T1000 (cell line): ENCODE data around the gene PISD.

Source experiments
- DNase-seq: peaks from one replicate; lab custom pipeline; 2025; ENCODE audit warnings: mixed read lengths; lab: John Stamatoyannopoulos, UW

Gene PISD

DNA sequence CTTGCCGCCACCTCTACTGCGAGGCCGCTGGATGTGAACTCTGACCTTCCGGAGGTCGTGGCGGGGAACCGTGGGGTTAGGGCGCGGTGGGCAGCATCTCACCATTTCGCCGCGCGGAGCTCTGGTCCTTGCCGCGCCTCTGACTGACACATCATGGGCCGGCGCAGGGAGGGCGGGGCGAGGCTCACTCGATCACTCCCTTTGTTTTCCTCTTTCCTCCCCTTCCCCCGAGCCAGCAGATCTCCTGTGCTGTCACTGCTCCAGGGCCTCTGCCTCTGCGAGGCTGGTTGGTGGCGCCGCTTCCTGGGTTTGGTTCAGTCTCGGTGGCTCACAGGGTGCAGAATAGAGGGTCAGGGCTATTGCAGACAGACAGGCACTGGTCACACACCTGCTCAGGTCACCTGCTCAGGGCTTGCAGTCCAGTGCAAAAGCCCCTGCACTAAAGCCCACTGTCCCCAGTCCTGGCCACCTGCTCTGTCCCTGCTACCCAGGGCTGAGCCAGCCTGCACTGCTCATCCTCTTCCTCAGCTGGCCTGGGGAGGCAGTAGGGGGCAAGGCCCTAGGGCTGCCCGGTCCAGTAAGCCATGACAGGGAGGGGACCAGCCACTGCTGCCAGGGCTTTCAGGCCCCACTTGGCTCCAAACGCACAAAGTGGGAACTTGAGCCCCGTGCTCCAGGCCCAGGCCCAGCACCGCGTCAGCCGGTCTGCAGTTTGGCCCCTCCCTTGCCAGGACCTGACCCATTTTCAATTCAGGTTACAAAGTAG lies 36.2 kb downstream of the PISD start:
- no peak for DNase-seq

DNA sequence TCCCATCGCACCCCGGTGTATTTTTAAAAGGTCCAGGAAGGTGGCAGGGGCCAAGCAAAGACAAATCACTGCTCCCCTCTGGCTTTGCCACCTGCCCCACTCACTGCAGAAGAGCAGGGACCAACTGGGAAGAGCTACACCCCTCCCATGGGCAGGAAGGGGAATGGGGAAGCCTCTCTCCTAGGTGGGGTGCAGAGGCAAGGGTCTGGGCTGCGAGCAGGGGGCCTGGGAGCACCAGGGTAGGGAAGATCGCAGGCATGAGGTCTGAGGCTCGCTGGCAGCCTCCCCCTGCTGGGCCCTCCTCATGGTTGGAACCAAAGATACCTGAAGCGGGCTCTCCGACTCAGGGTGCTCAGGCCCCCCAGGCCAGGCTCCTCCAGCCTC lies 36.8 kb downstream of the PISD start:
- no peak for DNase-seq

DNA sequence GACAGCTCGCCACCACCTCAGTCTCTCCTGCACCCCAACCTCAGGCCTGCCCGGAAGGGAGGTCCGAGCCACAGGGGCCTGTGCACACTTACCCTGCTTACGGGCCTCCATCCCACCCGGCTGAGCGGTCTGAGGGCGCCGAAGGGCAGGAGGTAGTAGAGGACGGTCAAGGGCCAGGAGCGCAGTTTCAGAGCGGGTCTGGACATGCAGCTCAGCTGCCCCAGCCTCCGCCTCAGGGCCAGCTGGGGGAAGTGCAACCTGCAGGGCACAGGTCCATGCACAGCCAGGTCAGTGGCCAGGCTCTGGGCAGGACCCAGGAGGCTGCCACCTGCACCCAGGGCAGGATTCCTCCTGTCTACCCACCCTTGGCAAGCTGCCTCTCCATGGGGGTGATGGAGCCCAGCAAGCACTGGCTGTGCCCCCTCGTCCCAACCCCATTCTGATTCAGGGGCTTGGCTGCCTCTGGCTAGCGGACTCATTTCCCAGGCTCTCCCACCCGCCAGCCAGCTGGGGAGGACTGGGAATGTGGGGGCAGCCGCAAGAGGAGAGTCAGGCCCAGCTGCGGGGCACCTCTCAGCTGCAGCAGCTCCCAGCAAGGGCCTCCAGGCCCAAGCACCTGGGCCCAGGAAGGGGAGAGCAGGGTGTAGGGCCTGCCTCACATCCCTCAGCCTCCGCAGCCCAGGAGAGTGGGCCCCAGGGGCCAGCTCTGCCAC lies 38.3 kb downstream of the PISD start:
- DNase-seq: no peak

DNA sequence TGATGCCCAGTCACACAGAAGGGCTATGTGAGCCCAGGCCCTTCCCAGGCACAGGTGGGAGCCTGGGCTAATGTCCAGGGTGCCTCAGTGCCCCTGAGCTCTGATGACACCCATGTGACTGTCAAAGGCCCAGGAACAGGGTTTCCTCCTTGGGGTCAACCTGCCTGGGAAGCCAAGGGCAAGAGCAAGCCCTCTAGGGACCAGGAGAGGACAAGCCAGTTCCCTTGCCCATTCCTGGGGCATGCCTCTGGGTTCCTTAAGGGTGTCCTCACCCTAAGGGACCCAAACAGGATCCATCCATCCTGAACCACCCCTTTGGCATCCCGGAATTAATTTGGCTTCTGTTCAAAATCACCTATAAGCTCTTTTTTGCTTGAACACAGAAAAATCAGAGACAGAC lies 39.0 kb downstream of the PISD start:
- no peak for DNase-seq

DNA sequence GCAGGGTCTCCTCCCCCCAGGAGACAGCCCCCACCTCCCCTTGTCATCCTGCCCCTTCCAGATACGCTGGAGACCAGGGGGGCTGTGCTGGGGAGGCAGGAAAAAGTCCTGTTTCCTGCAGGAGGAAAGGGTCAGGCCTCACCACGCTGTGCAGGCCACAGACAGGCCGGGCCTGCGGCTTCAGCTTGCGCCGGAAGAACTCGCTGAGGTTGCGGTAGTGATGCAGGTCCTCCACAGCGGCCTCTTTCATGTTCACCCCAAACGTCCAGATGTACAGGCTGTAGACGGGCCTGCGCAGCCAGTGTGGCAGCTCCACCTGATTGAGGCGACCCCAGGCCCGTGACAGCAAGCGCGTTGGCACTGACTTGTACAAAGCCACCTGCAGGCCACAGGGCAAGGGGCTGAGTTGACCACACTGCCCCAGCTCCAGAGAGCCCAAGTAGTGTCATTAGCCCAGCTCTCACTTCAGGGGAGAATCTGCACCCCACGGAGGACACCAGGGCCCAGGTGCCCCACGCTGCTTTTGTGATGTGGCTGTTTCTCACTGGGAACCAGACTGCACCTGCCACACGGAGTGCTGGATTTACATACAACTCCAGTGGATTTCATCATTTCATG lies 40.4 kb downstream of the PISD start:
- DNase-seq: no peak

DNA sequence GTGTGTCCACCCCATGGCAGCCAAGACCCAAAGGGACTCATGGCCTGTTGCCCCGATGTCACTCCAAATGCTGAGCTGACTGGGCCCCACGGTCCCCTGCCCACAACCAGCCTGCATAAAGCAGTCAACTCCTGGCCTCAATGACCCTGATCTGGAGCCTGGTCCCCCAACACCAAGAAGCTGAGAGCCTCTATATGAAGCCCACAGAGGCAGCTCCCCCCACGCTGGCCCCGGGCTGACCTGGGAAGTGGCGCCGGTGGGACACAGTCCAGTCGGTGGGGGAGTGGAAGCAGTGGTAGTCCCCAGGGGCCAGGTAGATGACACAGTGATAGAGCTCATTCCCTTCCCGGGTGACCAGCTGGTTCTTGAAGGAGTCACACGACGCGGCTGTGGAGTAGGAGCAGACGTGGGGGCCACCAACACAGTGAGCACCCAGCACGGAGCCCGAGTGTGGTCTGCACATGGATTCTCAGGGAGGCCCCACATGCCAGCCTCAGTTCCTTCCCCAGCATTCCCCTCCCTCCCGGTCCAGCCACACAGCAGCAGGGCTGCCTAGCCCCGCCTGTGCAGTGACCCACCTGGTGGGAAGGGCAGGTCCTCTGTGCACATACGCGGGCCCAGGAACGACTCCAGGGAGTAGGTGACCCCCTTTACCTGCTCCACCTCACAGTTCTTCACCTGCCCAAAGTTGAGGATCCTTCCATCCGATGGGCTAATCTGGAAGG lies 41.1 kb downstream of the PISD start:
- DNase-seq: no peak

DNA sequence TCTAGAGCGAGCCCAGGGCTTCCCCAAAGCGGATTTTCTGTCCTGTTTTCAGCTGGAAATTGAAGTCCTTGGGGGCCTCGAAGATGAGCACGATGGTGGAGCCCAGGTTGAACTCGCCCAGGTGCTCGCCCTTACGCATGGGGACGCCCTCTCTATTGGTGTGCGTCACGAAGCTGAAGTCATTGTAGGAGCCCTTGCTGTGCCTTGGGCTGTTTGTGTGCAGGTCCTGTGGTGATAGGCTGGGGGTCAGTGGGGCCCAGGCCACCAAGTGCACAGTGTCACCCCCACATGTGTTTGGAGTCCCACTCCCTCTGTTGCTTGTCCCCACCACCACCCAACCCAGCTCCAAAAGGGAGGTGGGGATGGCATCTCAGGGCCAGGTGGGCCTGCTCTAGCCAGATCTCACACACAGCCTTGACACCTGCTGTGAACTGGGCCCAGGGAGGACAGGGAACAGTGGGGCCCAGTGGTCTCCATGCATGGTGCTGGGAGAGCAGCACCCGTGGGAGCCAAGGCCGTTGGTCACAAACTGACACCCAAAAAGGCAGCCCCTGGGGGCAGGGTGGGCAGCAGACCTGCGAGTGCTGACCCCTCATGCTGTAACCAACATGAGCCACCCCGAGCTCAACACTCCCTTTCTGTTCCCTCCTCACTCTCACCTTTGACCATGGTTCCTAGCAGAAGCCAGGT lies 42.3 kb downstream of the PISD start:
- no peak for DNase-seq

DNA sequence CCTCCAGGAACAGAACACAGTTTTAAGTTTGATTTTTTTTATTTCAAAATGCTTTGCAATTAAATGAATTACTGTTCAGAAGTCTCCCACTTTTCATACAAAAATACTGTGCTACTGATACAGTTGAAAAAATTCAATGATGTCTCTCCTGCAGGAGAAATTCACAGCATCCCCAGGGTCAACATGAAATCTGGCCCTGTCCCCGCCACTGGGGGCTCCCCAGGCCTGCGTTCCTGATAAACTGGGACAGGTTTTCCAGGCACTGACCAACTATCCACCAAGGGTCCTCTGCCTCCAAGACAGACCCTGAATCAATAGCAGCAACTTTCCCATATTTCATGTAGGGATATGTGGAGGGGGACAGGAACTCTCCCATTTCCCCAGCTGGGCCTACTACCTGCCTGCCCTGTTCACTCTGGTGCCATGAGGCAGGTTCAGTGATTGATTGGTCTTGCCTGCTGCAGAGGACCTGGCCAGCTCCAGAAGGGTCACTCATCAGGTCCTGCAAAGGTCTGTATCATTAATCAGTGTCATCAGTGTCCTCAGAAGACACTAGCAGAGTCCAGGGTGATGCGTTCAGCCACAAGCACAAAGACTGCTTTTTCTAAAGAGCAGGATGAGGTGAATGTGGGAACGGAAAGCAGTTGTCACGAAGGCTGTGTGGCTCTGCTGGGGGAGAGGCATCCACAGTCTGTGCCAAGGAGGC lies 43.4 kb downstream of the PISD start:
- no peak for DNase-seq

DNA sequence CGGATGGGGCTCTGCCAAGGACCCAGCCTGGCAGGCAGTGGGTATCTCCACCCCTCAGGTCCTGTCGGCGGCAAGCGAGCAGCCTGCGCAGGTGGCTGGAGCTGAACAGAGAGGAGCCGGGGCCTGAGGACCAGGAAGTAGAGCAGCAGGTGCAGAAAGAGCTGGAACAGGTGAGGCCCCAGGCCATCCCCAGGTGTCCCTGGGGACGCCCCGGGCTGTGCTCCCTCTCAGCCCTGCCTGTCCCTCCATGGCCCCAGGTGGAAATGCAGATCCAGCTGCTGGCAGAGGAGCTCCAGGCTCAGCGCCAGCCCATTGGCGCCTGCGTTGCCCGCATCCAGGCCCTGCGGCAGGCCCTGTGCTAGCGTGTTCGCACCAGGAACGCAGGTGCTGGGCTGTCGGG lies 44.0 kb downstream of the PISD start:
- DNase-seq: no peak

DNA sequence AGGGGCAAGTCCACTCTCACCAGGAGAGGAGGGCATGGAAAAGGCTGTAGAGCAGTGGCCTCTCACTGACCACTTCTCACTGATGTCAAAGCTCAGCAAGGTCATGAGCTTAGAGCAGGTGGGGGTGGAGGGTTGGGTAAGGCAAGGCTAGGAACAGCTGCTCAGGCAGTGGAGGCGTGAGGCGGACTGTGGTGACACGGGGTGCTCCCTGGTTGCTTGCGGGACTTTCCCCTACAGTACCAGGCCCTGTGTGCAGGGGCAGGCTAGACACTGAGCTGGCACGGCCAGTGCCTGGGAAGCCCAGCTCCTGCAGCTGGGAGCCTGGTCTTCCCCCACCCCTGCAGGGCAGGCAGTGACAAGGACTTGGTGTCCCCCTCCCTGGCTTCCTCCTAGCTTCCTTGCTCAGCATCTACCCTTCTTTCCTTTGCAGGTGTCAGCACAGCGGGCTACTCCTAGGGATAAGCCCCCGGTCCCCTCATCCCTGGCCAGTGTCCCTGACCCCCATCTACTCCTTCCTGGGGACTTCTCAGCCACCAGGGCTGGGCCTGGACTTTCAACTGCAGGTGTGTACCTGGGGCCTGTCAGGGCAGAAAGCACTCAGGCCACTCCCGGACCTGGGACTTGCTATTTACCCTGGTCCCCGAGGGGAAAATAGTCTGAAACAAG lies 45.6 kb downstream of the PISD start:
- no peak for DNase-seq

DNA sequence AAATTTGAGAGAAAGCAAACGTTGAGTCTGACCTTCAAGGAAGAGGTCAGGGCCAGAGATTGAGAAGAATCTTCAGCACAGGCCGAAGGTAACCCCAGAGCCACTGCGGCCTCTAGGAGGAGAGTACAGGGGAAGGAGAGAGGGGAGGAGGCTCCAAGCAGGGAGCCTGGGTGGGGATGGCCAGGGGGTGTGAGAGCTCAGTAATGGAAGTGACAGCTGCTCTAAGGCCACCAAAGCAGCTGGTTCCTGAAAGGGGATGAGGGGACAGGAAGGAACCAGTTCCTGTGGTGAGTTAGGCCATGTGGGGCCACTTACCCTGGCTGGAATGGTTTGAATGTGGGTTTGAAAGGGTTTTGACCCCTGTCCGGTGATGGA lies 46.1 kb downstream of the PISD start:
- DNase-seq: no peak

DNA sequence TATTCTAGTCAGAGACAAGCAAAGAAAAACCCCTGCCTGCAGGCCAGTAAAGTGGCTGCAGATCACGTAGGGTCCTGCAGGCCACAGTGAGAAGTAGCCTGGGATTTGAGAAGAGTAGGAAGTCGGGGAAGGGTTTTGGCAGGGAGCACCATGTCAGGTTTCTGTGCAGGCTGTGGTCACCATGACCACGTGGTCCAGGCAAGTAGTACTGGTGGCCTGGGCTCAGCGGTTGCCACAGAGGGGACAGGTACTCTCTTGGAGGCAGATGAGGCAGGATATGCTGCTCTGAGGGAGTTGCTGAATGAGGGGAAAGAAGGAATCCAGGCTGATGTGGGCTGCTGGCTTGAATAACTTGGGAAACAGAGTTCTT lies 46.5 kb downstream of the PISD start:
- no peak for DNase-seq

DNA sequence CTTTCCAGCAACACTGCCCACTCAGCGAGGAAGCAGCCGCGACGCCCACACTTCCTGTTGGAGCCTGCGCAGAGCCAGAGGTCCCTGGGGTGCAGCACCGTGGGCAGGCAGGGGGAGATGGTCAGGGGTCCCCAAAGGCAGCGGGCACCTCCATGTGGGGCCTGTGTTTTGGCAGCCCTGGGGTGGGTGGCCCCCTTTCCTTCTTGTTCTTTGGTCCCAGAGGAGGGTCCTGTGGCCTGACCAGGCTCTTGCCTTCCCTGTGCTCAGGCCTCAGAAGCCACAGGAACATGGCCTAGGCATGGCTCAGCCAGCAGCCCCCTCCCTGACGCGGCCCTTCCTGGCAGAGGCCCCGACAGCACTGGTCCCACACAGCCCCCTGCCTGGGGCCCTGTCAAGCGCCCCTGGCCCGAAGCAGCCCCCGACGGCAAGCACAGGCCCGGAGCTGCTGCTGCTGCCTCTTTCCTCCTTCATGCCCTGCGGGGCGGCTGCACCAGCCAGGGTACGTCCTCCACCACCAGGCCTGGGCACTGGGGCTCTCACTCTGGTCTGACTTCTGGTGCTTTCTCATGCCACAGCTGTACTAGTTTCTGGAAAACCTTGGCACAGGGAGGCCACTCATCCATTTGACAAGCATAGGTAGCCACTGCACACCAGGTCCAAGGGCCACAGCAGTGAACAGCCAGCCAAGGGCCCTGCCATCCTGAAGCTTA lies 47.1 kb downstream of the PISD start:
- DNase-seq: no peak

DNA sequence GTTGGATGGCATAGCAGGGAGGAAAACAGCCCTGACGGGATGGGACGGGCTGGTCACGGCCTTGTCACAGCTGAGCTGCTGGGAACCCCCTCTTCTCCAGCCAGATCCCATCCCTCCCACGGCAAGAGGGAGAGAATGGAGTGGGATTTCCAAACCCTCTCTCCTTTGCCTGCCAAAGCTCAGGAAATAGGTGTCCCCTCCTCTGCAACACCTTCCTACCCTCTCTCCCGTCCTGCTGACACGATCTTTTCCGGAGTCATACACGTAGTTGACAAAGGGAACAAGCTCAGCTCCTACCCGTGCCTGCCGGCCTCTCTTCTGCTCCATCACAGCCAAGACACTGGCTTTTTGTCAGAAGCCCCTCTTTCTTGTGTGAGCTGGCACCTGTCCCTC lies 48.1 kb downstream of the PISD start:
- DNase-seq: no peak

DNA sequence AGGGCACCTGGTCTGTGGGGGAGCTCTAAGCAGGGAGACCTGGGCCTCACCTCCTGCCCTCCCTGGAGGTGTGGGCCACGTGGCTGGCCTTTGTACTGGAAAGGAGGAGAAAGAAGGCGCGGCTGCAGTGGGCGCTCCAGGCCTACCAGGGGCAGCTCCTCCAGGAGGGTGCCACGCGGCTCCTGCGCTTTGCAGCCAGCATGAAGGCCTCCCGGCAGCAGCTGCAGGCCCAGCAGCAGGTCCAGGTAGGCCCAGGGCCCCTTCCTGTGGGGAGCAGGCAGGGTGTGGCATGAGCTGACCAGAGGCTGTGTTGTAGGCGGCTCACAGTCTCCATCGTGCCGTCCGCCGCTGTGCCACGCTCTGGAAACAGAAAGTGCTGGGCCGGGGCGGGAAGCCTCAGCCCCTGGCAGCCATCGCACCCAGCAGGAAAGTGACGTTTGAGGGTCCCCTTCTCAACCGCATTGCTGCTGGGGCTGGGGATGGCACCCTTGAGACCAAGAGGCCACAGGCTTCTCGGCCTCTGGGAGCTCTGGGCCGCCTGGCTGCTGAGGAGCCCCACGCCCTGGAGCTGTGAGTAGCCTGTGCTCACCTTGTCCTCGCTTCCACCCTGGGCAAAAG lies 48.6 kb downstream of the PISD start:
- no peak for DNase-seq

DNA sequence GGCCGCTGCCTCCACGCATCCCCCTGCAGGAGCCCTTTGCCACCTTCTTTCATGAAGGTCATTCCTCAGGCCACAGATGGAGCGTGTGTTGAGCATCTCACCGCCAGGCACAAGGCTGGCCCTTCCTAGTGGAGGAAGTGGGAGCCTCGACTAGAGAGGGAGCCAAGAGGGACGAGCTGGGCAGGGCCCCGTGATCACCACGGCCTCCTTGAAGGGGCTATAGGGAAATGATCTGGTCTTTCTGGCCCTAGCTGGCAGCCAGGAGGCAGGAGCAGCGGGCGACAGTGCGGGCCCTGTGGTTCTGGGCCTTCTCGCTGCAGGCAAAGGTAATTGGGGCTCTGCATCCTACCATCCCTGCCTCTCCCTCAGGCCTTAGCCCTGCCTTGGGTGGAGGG lies 49.1 kb downstream of the PISD start:
- no peak for DNase-seq

DNA sequence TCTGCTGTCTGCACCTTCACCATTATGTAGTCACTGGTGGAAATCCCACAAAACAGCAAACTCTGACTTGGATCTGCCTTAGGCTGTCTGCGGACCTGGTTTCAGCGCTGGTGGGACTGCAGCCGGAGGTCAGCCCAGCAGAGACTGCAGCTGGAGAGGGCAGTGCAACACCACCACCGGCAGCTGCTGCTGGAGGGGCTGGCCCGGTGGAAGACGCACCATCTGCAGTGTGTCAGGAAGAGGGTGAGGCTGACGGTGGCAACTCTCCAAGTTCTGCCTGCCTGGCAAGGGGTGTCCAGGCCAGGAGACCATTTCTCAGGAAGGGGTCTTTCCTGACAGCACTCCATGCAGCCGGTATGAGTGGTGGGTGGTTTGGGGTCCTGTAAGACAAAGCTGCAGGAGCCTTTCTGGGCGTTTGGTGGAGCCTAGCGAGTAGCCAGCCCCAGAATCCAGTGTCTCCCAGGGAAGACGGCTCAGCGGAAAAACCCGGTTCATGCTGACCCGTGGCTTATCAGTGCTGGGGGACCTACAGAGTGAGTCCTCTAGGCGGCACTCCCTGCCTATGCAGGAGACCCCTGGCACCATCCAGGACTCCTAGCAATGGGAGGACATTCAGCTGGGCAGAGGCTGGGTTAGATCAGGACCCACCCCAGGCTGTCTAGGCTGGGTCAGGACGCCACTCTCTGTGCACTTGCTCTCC lies 50.8 kb downstream of the PISD start:
- no peak for DNase-seq

DNA sequence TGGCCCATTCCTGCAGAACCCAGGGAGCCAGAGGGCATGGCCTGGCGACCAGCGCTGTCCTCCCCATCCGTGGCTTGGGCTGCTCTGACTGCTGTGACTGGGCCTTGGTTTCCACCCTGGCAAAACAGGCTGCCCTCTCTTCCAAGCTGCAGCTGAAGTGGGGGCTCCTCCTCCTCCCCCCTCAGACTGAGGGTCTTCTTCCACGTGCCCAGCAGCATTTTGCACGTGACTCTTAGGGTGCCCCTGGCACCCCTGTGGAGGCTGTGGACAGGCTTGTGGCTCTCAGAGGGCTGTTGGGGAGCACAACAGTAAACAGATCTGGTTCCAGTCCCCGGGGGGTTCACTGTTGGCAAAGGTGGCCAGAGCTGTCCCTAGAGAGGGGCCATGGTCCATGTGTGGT lies 51.4 kb downstream of the PISD start:
- no peak for DNase-seq

DNA sequence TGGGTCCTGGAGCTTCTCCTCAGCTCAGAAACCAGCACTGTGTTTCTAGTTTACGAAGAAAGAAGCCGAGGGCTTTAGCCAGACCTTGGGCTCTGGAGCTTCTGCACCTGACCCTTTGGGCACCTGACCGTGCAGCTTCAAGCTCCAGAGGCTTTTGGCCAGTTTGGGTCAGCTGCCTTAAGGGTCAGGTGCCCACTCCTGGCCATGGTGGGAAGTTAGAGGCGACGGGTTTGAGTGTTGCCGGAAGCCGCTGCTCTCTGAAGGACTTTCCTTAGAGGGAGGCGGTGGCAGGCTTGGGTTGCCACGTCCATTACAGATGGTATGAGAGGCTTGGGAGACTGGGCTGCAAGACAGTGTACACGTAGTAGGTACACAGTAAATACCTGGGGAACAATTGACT lies 52.3 kb downstream of the PISD start:
- no peak for DNase-seq
